Left forelimb (tissue), 1 donor: Measurements from ENCODE around the gene STEAP4.
"Not testable (repeated sequence)": the region's sequence is repeated elsewhere in the genome, so short reads cannot be mapped to it uniquely, and the experiment has no call there.

Source experiments
- DNase-seq: peaks from one replicate; pipeline ENCODE4 v3.0.0-alpha.2; 2018; ENCODE audit warnings: low spot score

The STEAP4 gene

DNA sequence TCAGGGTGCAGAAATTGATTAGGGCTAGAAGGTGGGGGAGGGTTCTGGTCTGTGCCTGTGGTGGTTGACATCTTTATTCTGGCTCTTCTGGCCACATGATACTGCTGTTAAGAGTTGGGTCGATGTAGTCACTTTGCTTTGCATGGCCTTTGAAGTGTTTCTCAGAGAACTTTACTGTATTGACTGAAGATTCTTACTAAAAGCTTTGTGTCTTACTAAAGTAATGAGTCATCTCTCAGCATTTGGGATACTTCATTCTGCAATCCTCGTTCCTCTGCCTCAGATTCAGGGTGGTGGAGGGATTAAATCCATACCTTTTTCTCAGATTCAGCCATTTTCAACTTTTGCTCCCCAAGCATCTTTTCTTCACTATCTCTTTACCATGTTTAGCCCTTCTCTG, 38.6 kb downstream of the STEAP4 start:
- no peak for DNase-seq

DNA sequence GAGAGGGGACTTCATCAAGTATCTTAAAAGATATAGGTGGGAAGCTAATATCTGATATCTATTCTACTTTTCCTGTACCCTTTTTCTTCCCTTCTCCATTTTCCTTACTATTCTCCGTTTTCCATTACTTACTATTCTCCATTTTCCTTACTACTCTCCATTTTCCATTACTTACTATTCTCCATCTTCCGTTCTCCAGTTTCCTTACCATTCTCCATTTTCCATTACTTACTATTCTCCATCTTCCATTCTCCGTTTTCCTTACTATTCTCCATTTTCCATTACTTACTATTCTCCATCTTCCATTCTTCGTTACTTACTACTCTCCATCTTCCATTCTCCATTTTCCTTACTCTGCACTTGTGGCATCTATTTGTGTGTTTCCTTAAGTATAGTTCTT, 39.3 kb downstream of the STEAP4 start:
- no peak for DNase-seq

GRCh38 chr7:88264987-88265386, 41.7 kb downstream of the STEAP4 start:
- DNase-seq: not testable (repeated sequence)

GRCh38 chr7:88262562-88262961, 44.1 kb downstream of the STEAP4 start:
- no peak for DNase-seq

DNA sequence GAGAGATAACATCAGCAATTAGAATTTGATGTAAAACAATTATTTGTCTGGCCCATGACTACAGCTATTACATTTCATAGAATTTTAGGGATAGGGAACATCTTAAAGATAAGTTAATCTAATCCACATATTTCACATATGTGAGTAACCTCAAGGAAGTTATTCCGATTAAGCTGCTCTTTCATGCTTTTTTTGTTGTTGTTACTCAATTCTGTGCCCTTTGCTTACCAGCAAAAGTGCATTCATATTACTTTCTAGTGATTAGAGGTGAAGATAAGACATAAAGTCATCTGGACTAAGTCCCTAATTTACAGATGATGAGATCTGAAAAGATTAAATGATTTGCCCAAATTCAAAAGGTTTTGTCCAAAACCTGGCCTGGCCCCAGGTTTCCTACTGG, 46.0 kb downstream of the STEAP4 start:
- DNase-seq: no peak

GRCh38 chr7:88259656-88260380, 46.9 kb downstream of the STEAP4 start:
- no peak for DNase-seq

DNA sequence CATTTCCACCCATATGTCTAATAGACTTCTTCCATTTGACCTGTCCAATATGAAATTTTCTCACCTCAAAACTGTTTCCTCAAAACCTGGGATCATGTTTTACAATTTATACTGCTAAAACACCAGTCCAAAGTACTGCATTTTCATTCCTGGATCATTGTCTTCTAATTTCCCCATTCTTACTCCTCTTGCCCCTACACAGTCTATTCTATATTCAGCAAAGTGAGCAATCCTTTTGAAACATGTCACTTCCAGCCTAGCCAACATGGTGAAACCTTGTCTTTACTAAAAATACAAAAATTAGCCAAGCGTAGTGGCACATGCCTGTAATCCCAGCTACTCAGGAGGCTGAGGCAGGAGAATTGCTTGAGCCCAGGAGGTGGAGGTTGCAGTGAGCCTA, 48.4 kb downstream of the STEAP4 start:
- DNase-seq: not testable (repeated sequence)

DNA sequence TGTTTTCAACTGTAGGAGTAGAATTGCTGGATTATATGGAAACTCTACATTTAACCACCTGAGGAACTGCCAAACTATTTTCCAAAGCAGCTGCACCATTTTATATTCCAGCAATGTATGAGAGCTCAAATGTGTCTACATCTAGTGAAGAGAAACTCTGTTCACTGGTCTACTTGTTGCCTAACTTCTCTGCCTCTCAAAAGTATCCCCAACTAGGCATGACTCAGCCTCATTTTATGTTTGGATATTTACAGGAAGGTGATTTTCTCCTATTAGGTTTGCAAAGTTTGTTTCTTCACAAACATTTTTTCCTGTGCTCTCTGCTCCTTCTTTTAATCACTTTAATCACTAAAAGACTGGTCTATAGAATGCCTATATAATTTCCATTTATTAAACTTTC, 49.8 kb downstream of the STEAP4 start:
- DNase-seq: no peak

GRCh38 chr7:88254721-88255424, 51.8 kb downstream of the STEAP4 start:
- no peak for DNase-seq

DNA sequence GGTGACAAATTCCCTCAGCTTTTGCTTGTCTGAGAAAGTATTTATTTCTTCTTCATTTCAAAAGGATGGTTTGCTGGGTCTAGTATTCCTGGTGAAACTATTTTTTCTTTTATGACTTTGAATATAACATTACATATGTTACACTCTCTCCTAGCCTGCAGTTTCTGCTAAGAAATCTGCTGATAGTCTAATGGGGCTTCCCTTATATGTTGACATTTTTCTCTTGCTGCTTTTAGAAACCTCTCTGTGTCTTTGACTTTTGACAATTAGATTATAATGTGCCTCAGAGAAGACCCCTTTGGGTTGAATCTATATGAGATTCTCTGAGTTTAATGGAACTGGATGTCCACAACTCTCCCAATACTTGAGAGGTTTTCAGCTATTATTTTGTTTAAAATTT, 53.1 kb downstream of the STEAP4 start:
- no peak for DNase-seq

DNA sequence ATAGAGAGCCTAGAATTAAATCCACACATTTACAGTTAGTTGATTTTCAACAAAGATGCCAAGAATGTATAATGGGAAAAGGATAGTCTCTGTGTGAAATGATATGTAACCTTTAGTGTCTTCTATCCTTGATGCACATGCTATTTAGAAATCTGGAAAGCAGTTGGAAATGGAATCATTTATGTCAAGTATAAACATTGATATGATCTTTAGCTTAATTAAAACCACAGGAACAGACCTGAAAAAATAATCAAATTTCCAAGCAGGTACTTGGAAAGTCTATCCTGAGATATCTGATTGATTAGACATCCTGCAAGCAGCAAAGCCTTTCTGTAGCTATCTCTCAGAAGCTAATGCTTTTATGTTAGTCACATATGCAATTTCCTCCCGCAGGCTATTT, 62.4 kb downstream of the STEAP4 start:
- DNase-seq: no peak

DNA sequence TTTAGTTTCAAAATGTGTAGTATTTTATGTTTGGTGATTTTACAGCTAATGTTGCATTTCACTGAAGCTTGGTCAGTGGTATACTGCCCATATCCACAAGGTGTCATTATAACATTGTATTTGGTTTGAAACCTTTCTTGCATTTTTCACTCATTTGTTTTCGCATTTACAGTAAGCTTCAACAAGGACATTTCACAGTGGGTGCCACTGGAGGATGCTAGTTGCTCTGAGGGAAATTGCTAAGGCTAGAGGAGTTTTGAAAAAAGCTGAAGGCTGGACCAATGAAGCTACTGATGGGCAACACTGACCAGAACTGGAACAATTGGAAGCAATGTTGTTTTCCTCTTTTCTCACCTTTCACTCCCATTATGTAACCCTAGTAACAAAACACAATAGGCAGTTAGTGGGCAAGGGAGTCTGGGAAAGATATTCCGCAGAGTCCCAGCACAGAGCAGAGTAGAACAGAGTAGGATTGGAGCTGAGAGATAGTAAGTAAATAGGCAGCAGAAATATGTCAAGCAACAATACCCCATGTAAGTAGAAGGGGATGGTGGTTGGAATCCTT, 63.3 kb downstream of the STEAP4 start:
- DNase-seq: no peak

DNA sequence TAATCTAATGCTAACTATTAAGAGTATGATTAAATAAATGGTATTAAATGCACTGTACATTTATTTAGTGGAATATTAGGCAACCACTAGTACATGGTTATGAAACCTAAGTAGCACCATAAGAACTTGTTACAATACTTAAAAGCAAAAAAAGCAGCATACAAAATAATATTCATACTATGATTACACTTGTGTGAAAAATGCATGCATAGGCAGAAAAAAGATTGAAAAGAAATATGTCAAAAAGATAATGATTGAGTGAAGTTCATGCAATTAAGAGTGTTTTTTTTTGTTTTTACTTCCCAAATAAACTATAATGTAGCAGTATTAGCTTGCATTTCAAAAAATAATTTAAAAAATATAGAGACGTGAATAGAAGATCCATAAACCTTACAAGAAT, 66.8 kb downstream of the STEAP4 start:
- DNase-seq: no peak

- no peak for DNase-seq
Observed at GRCh38 chr7:88233828-88234227, 72.9 kb downstream of the STEAP4 start.

DNA sequence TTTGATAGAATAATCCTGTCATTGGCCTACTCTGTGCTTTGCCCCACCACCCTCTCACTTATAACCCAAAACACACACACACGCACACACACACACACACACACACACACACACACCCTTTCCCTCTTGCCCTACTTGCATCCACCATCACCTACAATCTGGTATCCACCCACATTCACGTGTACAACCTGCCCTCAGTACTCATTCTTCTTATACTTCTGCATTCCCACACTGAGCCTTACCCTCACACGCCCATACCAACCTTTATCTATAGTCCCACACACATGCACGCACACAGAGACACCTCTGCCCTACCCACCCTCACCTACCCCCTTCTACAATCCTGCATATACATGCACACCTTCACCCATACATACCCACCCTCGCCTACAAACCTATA, 76.0 kb downstream of the STEAP4 start:
- no peak for DNase-seq

- DNase-seq: no peak
Observed at GRCh38 chr7:88229302-88229995, 77.2 kb downstream of the STEAP4 start.

GRCh38 chr7:88226886-88227516, 79.7 kb downstream of the STEAP4 start:
- DNase-seq: no peak

DNA sequence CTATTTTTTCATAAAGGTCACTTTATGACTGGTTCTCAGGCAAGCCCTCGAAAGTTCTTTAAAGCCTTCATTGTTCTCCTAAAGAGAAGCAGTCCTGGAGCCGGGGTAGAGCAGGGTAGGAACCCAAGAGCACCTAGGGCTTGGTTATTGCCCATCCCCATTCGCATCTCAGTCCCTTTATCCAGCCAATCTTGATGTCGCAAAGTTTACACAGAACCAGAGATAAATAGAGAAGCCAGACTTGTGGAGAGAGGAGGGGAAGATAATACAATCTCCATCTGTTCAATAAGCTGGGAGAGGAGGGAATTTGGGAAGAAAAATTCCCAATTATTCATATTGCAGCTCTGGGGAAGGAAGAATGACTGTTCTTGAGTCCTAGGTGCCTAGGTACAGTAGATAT, 80.5 kb downstream of the STEAP4 start:
- DNase-seq: no peak

DNA sequence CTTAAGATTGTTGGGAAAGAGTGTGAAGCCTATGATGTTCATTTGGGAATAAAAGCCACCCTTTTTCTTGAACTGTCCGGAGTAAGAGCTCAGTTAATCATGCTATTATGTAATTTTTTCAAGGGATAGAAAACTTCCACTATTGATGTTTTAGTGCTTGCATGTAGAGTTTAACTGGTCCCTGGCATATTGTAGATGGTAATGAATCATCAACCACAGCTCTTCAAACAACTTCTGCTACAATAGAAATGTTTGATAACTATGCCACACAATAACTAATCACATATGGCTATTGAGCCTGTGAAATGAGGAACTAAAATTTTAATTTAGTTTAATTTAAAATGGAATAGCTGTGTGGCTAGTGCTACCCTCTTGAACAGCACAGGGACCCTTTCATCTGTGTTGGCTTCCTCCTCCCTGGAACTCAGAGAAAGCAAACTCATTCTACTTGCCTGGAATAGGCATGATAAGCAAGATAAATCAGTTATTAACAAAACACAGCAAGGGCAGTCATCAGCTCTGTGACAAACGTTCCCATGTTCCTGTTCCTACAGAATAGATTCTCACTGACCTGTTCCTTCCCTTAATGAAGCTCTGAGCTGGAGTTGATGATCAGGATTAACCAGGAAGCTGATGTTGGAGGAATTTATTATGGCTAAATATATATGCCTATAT, 82.0 kb downstream of the STEAP4 start:
- DNase-seq: no peak

DNA sequence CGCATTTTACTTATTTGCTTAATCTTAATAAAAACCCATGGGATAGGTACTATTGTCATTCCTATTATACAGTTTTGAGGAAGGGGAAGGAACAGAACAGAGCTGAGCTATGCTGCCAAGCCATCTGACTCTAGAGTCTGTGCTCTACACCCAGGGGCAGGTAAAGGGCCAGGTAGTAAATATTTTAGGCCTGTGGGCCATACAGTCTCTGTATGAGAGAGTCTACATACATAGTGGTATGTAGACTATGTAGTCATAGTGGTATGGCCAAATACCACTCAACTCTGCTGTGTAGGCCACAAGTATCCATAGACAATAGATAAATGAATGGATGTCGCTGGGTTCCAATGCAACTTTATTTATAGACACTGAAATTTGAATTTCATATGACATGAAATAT, 83.4 kb downstream of the STEAP4 start:
- DNase-seq: no peak
